Esophagus muscularis mucosa (tissue), 4 donors: Measurements from ENCODE around the gene NUCKS1. TPM values are rescaled to one million over a fixed set of nuclear protein-coding genes. Genes with fewer than 3 reads are reported as not detected.

ENCODE experiments used
- DNase-seq: peaks from one replicate; pipeline ENCODE4 v3.0.0-alpha.2; 2017; ENCODE audit errors: extremely low spot score
- H3K27ac ChIP-seq, 4 donors: fragments of 200-600 bp; sonication (generic); replicated peaks in 1 of 4; 1 replicate in 3 of 4; 2 replicates in 1 of 4; pipeline ENCODE4 v1.5.1; 2016 to 2019; ENCODE audit warnings: mild to moderate bottlenecking in 1 of 4
- H3K27me3 ChIP-seq, 4 donors: fragments of 200-600 bp; sonication (generic); one replicate each; pipeline versions ENCODE4 v1.5.1 to v1.6.0; 2016 to 2019
- H3K36me3 ChIP-seq, 4 donors: fragments of 200-600 bp; sonication (generic); one replicate each; pipeline ENCODE4 v1.5.1; 2016 to 2019
- H3K4me1 ChIP-seq, 4 donors: fragments of 200-600 bp; sonication (generic); one replicate each; pipeline ENCODE4 v1.5.1; 2016 to 2019
- H3K4me3 ChIP-seq, 4 donors: fragments of 200-600 bp; sonication (generic); 1 replicate in 2 of 4; 2 replicates in 2 of 4; pipeline ENCODE4 v1.5.1; 2016 to 2019; ENCODE audit warnings: mild to moderate bottlenecking in 4 of 4, moderate library complexity in 1 of 4
- H3K9me3 ChIP-seq, 4 donors: fragments of 200-600 bp; sonication (generic); 1 replicate in 3 of 4; 2 replicates in 1 of 4; pipeline ENCODE4 v1.5.1; 2016 to 2019
- CTCF ChIP-seq, 3 experiments: fragments of 200-600 bp in 2 of 3; fragments of 450-650 bp in 1 of 3; sonication (generic) in 2 of 3; IDR thresholded peaks; one replicate each; pipeline ENCODE4 v1.5.1; 2017 to 2019; ENCODE audit warnings: antibody characterized with exemption in 3 of 3, mild to moderate bottlenecking in 2 of 3, moderate library complexity in 1 of 3
- EP300 ChIP-seq: sonication (generic); formaldehyde crosslinking; IDR thresholded peaks from one replicate; pipeline ENCODE4 v1.6.1; 2017; ENCODE audit warnings: antibody characterized with exemption
- POLR2A ChIP-seq: fragments of 450-650 bp; IDR thresholded peaks from one replicate; pipeline ENCODE4 v1.6.1; 2017; ENCODE audit warnings: antibody characterized with exemption, moderate library complexity, mild to moderate bottlenecking, low read depth
- POLR2AphosphoS5 ChIP-seq, 2 donors: sonication (generic); formaldehyde crosslinking; IDR thresholded peaks; one replicate each; pipeline ENCODE4 v1.6.1; 2017; ENCODE audit warnings: antibody characterized with exemption in 2 of 2
- WGBS: methylation state at CpG from one replicate; pipeline ENCODE4 v1.1.5; 2018; 5-methylcytosine and 5-hydroxymethylcytosine counted together
- intact Hi-C: fragments of 100-400 bp; cut with DNase I; formaldehyde crosslinking; loops from one replicate; pipeline ENCODE4 v1.15.1; 2023
- total RNA-seq, 4 donors: library from RNA; depleted of rRNA; stranded (reverse); fragments of >200 nt; gene quantifications; one replicate each; pipeline versions ENCODE4 v1.1.0 to v1.2.1, GENCODE V29; 2016

Gene NUCKS1
- 100 to 1,000 TPM; 111 to 120 (median 116) TPM for total RNA-seq

GRCh38 chr1:205750138-205751035, at the start of gene NUCKS1:
Gene NUCKS1, minus strand, starts transcription at chr1:205750182. Its CDS starts 209 bp downstream, at chr1:205749973.
- no peaks in the 10 kb centered on the region for H3K36me3 ChIP-seq
- TF ChIP-seq POLR2A: peak; percentile 60
- TF ChIP-seq EP300: no peak
- peak; percentile 13 to 57 (median 26) for TF ChIP-seq CTCF (IDR thresholded peaks at IDR 0.05)
- TF ChIP-seq POLR2AphosphoS5 (IDR thresholded peaks at IDR 0.05): peak; percentile 88 to 89
- under 1% methylated on average over 19 of the region's 27 CpGs for WGBS
- H3K27me3 ChIP-seq: no peaks in the 10 kb centered on the region
- H3K4me3 ChIP-seq: peak within 1 kb of the TSS; percentile 88 to 92 (median 91)
- no peaks in the 10 kb centered on the region for H3K9me3 ChIP-seq
- peaks cover 25 to 37% (median 35%) of the 10 kb centered on the region in 4 donors for H3K4me1 ChIP-seq
- intact Hi-C loops: loop anchor here (1.0 kb wide), 1 partner anchor 63 kb away; the partner anchor contains the start of gene SLC41A1
- peak within 1 kb of the TSS; percentile 99 to 100 (median 99) for H3K27ac ChIP-seq
- DNase-seq: peak; percentile 100

- WGBS: 76% methylated on average over 2 of the region's 5 CpGs
- H3K9me3 ChIP-seq: no peaks in the 10 kb centered on the region
- H3K36me3 ChIP-seq: peaks cover 42 to 75% (median 72%) of the 10 kb centered on the region in 4 donors
- peaks cover 18 to 23% (median 20%) of the 10 kb centered on the region in 4 donors for H3K4me1 ChIP-seq
- H3K27ac ChIP-seq: no peak overlapping the region
- no peak for DNase-seq
- intact Hi-C loops: no loop called here
- no peak overlapping the region for H3K4me3 ChIP-seq
- H3K27me3 ChIP-seq: no peaks in the 10 kb centered on the region
- TF ChIP-seq EP300 (no peak), POLR2AphosphoS5 (IDR thresholded peaks at IDR 0.05) (no peak), POLR2A (no peak), CTCF (IDR thresholded peaks at IDR 0.05) (no peak)
Measured at GRCh38 chr1:205798577-205798976, 48.6 kb upstream of the NUCKS1 start.

GRCh38 chr1:205797168-205797567, 47.2 kb upstream of the NUCKS1 start:
- peaks cover 16 to 21% (median 17%) of the 10 kb centered on the region in 4 donors for H3K4me1 ChIP-seq
- H3K36me3 ChIP-seq: peaks cover 52 to 89% (median 86%) of the 10 kb centered on the region in 4 donors
- TF ChIP-seq EP300: no peak
- no peak overlapping the region for H3K4me3 ChIP-seq
- intact Hi-C loops: no loop called here
- H3K27me3 ChIP-seq: no peaks in the 10 kb centered on the region
- 96% methylated on average over 2 of the region's 2 CpGs for WGBS
- H3K9me3 ChIP-seq: no peaks in the 10 kb centered on the region
- H3K27ac ChIP-seq: no peak overlapping the region
- no peak for DNase-seq

GRCh38 chr1:205794011-205794730, 44.2 kb upstream of the NUCKS1 start:
- no peak for DNase-seq
- Histone ChIP-seq H3K27me3 (no peaks in the 10 kb centered on the region), H3K4me3 (no peak overlapping the region), H3K4me1 (peaks cover 0 to 8% (median 2%) of the 10 kb centered on the region in 4 donors), H3K27ac (no peak overlapping the region), H3K36me3 (peaks cover 49 to 98% (median 91%) of the 10 kb centered on the region in 4 donors), H3K9me3 (no peaks in the 10 kb centered on the region)
- intact Hi-C loops: loop anchor here (5.0 kb wide), 1 partner anchor 123 kb away; no protein-coding TSS in a partner anchor
- no peak for TF ChIP-seq POLR2A
- no peak for TF ChIP-seq CTCF (IDR thresholded peaks at IDR 0.05)
- TF ChIP-seq POLR2AphosphoS5 (IDR thresholded peaks at IDR 0.05): no peak
- no peak for TF ChIP-seq EP300
- WGBS: 60% methylated on average over 5 of the region's 5 CpGs
